ENCODE results near the gene PCNT. TPM values are rescaled to one million over a fixed set of nuclear protein-coding genes. Genes with fewer than 3 reads are reported as not detected.
"Not testable (repeated sequence)": the region's sequence is repeated elsewhere in the genome, so short reads cannot be mapped to it uniquely, and the experiment has no call there.

PCNT gene
- polyA plus RNA-seq, 1 donor, result 68.3 TPM

DNA sequence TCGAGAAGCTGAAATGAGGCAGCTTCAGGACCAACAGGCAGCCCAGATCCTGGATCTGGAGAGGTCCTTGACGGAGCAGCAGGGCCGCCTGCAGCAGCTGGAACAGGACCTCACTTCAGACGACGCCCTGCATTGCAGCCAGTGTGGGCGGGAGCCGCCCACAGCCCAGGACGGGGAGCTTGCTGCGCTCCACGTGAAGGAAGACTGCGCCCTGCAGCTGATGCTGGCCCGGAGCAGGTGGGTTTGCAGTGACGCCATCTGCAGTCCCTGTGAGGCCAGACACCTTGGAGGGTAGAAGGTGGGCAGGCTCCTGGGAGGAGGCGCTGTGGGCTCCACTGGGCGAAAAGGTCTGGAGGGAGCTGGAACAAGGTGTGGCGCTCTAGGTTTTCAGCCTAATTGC, 39.7 kb downstream of the PCNT start:
- no peak for DNase-seq

DNA sequence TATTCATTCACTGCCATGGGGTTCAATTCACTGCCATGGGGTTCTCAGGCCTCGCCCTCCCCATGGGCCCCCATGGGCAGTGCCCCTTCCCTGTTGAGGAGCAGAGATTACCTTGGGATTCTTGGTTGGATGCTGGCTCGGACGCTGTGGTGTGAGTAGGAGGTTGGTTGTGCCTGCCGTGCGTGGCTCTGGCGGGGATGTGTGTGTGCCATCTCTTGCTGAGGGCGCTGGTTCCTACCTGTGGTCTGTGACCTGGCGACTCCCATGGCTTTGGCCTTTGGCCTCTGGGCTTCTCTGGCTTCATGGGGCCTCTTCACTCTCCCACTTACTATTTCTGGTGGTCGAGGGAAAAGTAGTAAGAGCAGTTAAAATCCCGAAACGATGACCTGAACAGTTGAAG, 42.1 kb downstream of the PCNT start:
- no peak for DNase-seq

DNA sequence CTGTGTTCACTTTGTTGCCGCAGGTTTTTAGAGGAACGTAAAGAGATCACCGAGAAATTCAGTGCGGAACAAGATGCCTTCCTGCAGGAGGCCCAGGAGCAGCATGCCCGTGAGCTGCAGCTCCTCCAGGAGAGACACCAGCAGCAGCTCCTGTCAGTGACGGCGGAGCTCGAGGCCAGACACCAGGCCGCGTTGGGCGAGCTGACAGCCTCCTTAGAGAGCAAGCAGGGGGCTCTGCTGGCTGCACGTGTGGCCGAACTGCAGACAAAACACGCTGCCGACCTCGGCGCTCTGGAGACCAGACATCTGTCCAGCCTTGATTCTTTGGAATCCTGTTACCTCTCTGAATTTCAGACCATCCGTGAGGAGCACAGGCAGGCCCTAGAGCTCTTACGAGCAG, 42.6 kb downstream of the PCNT start:
- no peak for DNase-seq

DNA sequence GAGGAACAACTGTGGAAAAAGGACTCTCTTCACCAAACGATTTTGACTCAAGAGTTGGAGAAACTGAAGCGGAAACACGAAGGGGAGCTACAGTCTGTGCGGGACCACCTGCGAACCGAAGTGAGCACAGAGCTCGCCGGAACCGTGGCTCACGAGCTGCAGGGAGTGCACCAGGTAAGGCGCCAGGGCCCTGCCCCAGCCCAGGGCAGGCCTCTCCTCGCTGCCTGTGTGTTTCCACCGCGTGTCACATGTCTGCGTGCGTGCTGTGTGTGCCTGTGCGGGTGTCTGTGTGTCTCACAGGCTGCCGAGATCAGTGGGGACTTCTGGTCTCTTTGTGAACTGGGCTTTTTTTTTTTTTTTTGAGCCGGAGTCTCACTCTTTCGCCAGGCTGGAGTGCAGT, 43.0 kb downstream of the PCNT start:
- DNase-seq, result no peak

DNA sequence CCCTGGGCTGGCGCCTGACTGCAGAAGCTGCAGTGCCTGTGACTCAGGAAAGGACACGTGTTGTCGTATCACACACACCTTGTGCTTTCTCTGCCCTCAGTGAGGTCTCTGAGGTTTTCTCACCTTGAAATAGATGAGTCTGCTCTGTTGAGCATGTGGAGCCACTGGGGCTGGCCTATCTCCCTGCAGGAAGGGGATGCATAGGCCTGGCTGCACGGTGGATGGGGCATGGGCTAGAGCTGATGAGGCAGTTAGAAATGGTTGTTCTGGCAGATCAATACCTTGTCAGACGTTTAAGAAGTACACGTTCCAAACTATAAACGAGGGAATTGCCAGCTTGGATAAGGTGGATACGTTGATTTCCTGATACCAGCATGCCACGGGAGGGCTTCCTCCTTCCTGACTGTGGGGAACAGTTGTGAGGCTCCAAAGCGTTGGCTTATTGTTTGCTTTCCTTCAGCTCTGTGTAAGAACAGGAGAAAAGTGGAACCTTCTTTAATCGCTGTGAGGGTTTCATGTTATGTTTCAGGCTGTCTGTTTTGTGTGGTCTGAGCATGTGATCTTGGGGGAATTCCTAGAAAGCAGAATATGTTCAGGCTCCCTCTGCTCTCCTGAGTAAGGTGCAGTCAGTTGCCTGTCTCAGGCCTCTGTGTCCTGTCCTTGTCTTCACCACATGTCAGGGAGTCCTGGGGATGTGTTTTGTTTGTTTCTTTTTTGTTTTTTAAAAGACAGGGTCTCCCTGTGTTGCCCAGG, 44.8 kb downstream of the PCNT start:
- no peak for DNase-seq

DNA sequence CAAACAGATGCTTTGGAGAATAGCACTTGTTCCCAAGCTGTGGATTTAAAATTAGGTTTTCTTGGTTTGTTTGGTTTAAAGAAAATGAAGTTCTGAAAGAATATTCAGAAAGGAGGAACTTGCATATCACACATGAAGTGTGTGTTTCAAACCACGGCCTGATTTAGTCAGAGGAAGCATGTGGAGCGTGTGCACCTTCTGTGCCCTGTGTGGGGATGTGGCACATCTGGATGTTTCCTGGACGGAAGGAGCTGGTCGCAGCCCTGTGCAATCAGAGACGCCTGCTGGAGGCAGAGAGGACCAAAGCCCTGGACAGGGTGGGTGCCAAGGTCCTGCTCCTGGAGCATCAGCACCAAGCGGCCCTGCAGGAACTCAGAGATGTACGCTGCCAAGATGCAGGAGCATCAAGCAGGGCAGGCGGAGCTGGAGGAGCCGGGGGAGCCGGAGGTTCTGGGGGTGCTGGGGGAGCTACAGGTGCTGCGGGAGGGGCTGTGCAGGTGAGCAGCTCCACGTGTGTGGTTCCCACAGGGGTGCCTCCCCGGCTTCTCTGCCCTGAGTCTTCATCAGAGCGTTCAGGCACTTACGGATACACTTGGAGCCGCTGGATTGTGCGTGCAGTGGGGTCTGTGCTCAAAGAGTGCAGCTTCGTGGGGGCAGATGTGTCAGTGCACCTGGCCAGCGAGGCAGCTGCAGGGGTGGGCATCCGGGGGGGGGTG, 45.7 kb downstream of the PCNT start:
- no peak for DNase-seq

DNA sequence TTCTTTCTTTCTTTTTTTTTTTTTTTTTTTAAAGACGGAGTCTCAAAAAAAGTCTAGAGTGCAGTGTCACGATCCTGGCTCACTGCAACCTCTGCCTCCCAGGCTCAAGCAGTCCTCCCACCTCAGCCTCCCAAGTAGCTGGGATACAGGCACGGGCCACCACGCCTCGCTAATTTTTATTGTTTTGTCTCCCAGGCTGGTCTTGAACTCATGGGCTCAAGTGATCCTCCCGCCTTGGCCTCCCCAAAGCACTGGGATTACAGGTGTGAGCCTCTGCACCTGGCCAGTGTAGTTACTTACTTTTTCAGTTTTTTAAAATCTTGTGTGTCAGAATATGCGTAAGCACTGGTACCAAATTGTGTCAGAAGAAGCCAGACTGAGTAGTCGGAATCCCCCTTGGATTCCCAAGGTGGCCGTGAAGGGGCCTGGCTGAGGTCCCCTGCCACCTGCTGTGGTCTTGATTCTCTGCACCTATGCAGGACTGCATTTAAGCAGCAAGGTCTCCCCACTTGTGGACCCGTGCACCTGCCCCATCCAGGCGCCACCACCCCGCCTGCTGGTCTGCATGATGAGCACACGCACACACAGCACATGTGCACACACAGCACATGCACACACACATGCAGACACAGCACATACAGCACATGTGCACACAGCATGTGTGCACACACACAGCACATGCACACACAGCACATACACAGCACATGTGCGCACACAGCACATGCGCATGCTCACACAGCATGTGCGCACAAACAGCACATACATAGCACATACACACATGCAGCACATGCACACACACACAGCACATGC, 47.5 kb downstream of the PCNT start:
- DNase-seq, result no peak

DNA sequence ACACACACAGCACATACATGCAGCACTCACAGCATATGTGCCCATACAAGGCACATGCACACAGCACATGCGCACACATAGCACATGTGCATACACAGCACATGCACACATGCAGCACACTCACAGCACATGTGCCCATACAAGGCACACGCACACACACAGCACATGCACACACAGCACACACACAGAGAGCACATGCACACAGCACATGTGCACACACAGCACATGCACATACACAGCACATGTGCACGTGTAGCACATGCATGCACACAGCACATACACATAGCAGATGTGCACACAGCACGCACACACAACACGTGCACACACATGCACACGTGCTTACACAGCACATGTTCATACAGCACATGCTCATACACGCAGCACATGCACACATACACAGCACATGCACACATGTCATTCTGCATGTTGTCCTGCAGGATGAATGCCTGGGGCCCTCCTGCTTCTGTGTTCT, 48.1 kb downstream of the PCNT start:
- DNase-seq, result no peak

DNA sequence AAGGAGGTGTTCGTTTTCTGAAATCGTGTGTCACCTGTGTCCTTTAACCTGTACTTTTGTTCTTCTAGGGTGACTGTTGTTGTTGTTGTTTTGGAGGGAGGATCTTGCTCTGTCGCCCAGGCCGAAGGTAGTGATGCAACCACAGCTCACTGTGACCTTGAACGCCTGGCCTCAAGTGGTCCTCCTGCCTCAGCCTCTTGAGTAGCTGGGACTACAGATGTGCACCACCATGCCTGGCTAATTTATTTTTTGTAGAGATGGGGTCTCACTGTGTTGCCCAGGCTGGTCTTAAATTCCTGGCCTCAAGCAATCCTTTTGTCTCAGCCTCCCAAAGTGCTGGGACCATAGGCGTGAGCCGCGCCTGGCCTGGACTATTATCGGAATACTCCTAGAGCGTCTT, 49.0 kb downstream of the PCNT start:
- DNase-seq, result not testable (repeated sequence)

DNA sequence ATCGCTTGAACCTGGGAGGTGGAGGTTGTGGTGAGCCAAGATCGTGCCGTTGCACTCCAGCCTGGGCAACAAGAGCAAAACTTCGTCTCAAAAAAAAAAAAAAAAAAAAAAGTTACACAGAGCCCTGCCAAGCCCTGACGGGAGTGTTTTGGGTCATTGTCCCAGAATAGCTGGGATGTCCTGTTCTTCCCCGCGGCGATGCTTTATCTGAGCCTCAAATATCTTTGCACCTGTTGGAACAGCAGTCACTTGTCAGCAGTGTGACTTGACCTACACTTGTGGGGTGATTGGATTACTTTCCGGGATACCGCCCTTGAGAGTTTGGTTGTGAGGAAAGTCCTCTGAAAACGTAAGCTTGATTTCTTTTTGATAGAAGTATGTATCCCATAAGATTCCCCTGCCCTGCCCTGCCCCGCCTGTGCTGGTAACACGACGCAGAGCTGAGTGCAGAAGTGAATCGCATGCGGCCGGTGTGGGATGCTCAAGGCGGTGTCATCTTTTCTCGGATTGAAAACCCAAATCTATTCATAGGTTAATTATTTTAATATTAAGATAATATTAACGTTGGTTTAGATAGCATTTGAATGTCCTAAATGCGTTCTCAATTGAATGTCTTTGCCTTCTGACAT, 50.9 kb downstream of the PCNT start:
- DNase-seq, result no peak

DNA sequence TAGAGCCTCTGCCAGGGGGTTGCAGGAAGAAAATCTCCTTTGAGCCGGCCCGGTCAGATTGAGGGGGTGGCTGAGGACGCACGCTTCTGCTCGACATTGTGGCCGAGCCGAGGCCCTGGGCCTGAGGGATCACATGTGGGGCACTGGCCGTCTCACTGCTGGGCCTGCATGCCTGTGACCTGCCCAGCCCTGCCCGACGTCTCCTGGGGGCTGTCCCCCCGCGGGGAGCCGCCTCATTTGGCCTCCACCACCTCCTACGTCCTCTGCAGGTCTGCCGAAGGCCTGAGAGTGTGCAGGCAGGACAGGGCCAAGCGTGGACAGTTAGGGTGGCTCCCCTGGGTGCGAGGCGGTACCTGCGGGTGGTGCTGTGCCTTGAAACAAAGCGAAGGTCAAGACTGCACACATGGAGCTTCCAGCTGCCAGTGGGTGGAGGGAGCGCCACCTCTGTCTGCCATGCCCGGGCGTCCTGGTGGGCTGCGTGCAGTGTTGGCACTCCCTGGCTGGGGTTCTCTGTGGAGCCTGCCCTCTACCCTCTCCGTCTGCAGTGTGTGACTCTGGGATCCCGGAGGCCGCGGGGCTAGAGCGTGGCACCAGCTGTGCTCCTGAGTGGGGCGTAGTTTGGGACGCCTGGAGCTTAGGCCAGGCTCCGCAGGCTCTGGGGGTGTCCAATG, 51.7 kb downstream of the PCNT start:
- DNase-seq, result no peak

DNA sequence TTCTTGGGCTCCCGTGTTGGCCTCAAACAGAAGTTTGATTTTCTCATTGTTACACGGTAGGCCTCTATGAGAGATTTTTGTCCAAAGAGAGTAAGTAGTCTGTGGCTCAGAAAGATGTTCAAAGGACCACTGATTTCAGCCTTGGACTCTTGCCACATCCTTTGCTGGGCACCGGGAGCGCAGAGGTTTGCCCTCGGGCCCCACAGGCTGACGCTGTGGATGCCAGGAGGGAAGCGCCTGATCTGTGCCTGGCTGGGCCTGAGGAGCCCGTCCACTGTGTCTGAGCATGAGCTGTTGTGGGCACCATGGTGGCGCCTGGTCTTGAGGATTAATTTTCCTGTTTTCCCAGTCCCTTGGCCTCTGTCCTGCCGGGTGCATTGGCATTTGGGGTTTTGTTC, 52.3 kb downstream of the PCNT start:
- no peak for DNase-seq

DNA sequence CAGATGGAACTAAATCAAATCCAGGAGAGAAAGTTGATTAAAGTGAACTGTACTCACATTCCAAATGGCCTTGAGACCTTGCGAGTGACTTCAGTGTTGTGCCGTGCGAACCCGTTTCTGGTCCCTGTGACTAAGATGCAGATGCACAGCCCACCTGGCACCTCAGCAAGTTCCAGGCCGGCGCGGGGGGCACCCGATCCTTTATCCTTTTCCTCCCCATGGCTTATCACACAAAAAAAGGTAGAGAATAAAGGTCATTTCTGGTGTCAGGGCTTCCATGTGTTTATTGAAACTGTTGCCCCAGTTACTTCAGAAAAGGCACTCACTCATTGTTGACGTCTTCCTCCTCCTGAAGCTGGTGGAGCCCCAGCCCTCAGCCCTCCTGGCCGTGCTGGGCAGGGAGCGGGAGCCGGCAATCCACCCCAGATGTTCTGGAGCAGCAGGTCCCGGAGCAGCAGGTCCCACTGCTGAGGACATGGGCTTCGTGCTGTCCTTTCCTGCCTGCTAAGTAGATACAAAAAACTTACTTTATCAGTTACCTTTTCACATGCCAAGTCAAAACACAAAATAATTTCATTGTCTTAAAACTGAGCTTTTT, 53.0 kb downstream of the PCNT start:
- no peak for DNase-seq

DNA sequence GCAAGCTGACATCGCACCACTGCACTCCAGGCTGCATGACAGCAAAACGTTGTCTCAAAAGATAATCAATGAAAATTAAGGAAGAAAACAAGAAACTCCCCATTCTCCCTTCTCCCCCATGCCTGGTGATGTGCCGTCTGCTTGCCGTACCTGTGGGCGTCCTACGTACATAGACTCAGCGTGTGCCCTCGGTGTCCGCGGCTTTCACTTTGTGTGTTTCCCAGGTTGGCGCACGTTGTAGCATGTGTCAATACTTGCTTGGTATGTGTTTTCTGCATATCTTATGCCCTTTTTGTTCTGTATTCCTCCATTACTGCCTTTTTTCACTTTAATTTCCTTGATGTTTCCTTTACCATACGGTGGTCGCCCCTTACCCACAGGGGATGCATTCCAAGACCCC, 53.8 kb downstream of the PCNT start:
- DNase-seq, result no peak

DNA sequence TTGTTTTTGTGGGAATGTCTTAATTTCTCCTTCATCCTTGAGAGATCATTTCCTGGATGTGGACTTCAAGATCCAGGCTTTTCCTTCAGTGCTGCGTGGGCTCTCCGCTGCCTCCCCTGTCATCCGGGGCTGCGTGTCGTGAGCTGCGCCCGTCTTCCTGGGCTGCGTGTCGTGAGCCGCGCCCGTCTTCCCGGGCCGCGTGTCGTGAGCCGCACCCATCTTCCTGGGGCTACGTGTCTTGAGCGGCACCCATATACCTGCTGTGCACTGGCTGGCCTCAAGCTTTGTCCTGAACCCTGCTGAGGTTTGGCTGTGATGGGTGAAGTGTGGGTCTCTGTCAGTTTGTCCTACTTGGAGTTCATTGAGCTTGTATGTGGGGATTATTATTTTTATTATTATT, 55.1 kb downstream of the PCNT start:
- DNase-seq, result no peak

DNA sequence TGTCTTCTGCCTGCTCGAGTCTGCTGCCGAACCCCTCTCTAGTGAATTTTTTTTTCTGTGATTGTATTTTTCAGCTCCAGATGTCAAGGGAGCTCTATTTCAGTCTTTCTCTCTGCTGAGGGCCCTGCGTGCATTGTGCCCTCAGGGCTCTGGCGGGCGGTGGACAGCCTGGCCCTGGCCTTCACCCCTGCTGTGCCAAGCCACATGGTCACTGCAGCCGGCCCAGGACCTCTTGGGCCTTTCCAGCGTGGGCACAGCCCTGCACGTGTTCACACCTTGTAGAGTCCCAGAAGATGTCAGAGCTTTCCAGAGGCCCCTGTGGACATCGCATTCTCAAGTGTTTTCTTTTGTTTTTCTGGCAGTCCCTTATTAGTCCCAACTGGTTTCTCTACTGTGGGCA, 55.7 kb downstream of the PCNT start:
- no peak for DNase-seq

DNA sequence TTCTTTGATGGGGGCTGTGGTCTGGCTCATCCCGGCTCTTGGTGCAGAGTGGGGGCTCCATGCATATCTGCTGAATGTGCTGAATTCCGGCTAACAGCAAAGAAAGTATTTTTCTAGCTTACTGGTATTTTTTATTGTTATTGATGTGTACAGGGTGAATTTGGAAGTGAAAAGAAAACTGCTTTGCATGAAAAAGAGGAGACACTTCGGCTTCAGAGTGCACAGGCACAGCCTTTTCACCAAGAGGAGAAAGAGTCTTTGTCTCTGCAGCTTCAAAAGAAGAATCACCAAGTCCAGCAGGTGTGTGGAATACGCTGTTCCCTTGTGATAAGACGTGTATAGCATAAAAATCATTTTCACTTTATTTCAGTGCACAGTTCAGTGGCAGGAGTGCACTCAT, 57.6 kb downstream of the PCNT start:
- no peak for DNase-seq

DNA sequence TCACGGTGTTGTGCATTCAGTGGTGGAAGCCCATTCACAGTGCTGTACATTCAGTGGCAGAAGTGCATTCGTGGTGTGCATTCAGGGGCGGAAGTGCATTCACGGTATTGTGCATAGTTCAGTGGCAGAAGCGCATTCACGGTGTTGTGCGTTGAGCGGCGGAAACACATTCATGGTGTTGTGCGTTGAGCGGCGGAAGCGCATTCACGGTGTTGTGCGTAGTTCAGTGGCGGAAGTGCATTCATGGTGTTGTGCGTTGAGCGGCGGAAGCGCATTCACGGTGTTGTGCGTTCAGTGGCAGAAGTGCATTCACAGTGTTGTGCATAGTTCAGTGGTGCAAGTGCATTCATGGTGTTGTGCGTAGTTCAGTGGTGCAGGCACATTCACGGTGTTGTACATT, 60.6 kb downstream of the PCNT start:
- no peak for DNase-seq

DNA sequence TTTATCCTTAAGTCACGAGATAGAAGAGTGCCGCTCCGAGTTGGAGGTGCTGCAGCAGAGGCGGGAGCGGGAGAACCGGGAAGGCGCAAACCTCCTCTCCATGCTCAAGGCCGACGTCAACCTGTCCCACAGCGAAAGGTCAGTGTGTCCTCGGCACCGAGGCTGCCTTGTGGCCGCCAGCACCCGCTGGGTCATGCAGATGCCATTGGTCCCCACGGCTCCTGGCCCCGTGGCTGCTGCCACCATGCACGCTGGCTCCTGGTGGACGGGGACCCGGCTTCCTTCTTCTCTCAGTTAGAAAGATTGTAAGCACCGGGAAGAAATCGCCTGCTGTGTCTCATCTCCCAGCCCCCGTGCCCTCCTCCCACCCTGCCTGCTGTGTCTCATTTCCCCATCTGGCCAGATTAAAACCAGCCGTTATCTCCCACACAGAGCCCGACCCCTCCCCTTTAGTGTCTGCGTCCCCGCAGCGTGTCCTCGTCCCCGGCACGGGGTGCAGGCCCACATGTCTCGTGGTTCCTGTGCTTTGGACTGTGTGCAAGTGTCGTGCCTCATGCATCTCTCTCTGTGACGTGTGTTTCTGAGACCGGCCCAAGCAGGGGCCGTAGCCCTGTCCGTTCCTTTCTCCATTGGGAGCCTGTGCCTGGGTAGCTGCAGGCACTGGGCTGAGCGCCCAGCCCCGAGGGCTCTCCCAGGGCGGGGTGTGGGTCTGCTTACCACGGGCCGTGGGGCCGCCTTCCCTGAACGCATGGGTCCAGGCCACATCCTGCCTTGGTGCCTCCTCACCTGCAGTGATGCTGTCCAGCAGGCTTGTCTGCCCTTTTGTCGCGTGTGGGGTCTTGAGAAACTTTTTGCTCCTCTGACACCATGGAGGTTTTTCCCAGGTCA, 62.1 kb downstream of the PCNT start:
- DNase-seq, result no peak

DNA sequence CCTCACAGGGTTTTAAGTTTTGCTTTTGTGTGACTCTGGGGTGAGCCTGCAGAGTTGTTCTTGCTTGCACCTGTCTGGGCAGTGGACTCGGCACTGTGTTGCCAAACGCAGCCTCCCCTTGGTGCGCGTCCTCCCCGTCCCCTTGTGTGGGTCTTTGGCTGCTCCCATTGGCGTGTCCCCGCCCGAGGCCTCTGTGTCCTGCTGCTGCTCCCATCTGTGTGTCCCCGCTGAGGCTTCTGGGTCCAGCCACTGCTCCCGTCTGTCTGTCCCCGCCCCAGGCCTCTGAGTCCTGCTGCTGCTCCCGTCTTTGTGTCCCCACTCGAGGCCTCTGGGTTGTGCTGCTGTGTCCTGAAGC, 62.8 kb downstream of the PCNT start:
- no peak for DNase-seq
